Ectodermal cell (in vitro differentiated cells): Measurements from ENCODE around the gene TRPC1.

Source experiments
- H3K27ac ChIP-seq: 2 replicates; pipeline ENCODE4 v1.7.0; 2013; ENCODE audit warnings: mild to moderate bottlenecking, low read depth, low read length; ENCODE audit not compliant: insufficient read depth, poor library complexity, severe bottlenecking
- H3K27me3 ChIP-seq: 2 replicates; pipeline ENCODE4 v1.7.0; 2013; ENCODE audit warnings: mild to moderate bottlenecking, low read length; ENCODE audit not compliant: insufficient read depth, control insufficient read depth, poor library complexity, severe bottlenecking
- H3K36me3 ChIP-seq: one replicate; pipeline ENCODE4 v1.7.0; 2013; ENCODE audit warnings: low read length; ENCODE audit not compliant: control insufficient read depth, insufficient read depth
- H3K4me1 ChIP-seq: one replicate; pipeline ENCODE4 v1.7.0; 2013; ENCODE audit warnings: low read length; ENCODE audit not compliant: control insufficient read depth, insufficient read depth
- H3K4me3 ChIP-seq: 2 replicates; pipeline ENCODE4 v1.7.0; 2013; ENCODE audit warnings: low read depth, low read length, control low read depth; ENCODE audit not compliant: insufficient read depth
- H3K9me3 ChIP-seq: 2 replicates; pipeline ENCODE4 v1.7.0; 2013; ENCODE audit warnings: mild to moderate bottlenecking, low read length, moderate library complexity; ENCODE audit not compliant: control insufficient read depth
- WGBS, 2 experiments: methylation state at CpG; one replicate each; pipeline ENCODE4 v1.1.7; 2013; ENCODE audit warnings: missing lambda C conversion rate in 2 of 2; 5-methylcytosine and 5-hydroxymethylcytosine counted together

TRPC1 gene

GRCh38 chr3:142853270-142854168, 129.7 kb downstream of the TRPC1 start:
- Histone ChIP-seq H3K36me3 (no peaks in the 10 kb centered on the region), H3K4me3 (no peak overlapping the region), H3K27me3 (no peaks in the 10 kb centered on the region), H3K4me1 (no peaks in the 10 kb centered on the region), H3K9me3 (no peaks in the 10 kb centered on the region), H3K27ac (no peak overlapping the region)
- WGBS, 2 experiments = 74 to 75% methylated on average over 10 of the region's 10 CpGs

GRCh38 chr3:142857056-142857455, 133.2 kb downstream of the TRPC1 start:
- Histone ChIP-seq H3K27me3 (no peaks in the 10 kb centered on the region), H3K4me1 (no peaks in the 10 kb centered on the region), H3K27ac (no peak overlapping the region), H3K36me3 (no peaks in the 10 kb centered on the region), H3K4me3 (no peak overlapping the region), H3K9me3 (no peaks in the 10 kb centered on the region)
- WGBS, 2 experiments = 67% methylated on average over 6 of the region's 6 CpGs
